HG03108 (cell line): Measurements from ENCODE around the gene DLEU7.
A peak's percentile ranks its signal among the peaks of the same experiment; 100 is the strongest.

Source experiments
- ATAC-seq: cut with Tn5 transposase; IDR thresholded peaks from one replicate; pipeline ENCODE4 v1.9.1; 2021; ENCODE audit warnings: moderate library complexity; ENCODE audit not compliant: unreplicated experiment

The DLEU7 gene

GRCh38 chr13:50844084-50844875, 788 bp upstream of the DLEU7 start:
- no peak for ATAC-seq

DNA sequence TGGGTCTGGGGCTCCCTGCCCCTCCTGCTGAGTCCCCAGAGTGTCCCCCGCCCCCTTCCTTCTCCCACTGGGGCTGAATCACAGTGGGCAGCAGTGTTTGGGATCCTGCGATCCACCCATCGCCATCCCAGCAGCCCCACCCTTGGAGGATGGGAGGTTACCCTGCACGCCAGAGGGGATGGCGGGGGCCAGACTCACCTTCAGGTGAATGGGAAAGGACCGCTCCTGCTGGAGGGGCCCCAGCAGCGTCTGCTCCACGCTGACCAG, 569 bp downstream of the DLEU7 start:
- no peak for ATAC-seq

DNA sequence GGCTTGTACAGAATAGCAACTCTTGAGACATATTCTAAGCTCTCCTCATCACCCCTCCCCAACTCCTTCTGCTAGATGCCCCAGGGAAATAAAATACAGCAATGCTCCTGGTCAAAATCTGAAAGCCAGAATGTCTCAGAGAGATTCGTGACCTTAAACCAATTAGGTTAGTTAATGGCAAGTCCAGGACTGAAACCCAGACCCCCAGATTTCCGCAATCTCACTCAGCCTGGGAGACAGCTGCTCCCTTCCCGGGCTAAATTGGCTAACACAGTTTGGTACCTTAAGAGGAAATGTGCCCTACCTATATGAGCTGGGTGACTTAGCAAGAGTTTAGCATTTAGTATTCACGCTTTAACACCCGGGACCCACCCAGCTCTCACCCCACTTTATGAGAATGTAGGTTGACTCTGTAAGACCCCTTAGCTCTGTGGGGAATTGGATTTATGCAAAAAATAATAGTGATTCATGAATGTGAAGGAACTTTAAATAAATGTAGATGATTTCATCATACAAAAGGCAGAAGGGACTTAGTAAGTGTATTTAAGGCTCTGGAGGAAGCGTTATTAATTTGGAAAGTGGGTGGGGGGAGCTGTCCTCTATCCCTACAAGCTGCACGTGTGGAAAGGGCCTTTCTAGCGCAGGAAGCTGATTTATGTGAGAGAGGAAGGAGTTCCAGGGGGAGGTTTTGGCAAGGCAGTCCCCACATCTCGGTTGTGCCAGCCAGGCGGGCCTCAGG, 1.1 kb downstream of the DLEU7 start:
- no peak for ATAC-seq

- ATAC-seq = no peak
These were observed 1.7 kb downstream of the DLEU7 start for GRCh38 chr13:50841786-50842185.

GRCh38 chr13:50840284-50840683, 3.2 kb downstream of the DLEU7 start:
- no peak for ATAC-seq

DNA sequence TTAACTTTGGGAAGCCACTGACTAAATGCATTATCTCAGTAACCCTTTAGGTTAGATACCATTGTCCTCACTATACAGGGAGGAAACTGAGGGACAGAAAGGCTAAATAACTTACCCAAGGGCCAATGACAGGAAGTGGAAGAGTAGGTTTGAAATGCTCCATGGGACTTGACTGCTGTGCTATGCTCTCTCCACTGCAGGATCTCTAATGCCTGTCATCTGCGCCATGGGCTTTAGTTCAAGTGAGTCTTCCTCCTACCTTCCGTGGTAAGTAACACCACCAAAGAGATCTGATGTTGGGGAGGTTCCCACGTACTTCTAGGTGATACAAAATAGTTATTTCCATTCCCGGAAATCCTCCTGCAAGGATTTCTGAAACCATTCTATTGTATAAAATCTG, 3.7 kb downstream of the DLEU7 start:
- ATAC-seq = no peak

GRCh38 chr13:50838701-50839100, 4.8 kb downstream of the DLEU7 start:
- ATAC-seq = no peak

GRCh38 chr13:50838031-50838430, 5.5 kb downstream of the DLEU7 start:
- no peak for ATAC-seq

DNA sequence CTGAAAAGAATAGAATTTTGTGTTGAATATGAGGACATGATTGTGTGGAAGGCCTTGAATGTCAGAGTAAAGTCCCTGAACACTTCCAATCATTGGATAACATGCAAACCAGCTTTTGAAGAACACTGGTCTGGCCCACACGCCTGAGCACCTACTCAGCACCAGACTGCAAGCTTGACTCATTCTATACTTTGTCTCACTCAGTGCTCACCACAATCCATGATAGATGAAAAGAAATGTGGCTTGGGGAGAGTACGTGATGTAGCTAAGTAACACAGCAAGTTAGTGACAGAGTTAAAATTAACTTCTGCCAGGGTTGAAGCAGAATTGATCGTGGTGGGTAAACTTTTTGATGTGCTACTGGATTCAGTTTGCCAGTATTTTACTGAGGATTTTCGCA, 12.0 kb downstream of the DLEU7 start:
- ATAC-seq = no peak

DNA sequence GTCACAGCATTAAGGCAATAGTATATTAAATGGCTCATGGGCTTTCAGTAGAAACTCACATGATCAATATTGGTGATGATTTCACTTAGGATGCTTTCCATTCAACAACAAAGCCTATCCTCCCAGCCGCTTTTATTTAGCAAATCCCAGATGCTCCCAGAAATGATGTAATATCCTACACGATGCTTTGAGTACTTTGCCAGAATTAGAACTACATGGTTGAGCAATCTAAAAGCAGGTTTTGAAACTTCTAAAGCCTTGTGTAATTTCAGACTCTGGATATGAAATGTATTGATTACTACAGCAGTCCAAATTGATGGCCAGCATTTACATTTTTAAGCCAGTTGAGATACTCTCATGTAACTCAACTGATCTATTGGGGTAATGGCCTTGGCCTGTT, 13.6 kb downstream of the DLEU7 start:
- ATAC-seq = no peak

- no peak for ATAC-seq
These were observed 14.3 kb downstream of the DLEU7 start for GRCh38 chr13:50829226-50829625.

- ATAC-seq = no peak
These were observed 17.5 kb downstream of the DLEU7 start for GRCh38 chr13:50826035-50826434.

- no peak for ATAC-seq
These were observed 31.2 kb downstream of the DLEU7 start for GRCh38 chr13:50812242-50812641.

DNA sequence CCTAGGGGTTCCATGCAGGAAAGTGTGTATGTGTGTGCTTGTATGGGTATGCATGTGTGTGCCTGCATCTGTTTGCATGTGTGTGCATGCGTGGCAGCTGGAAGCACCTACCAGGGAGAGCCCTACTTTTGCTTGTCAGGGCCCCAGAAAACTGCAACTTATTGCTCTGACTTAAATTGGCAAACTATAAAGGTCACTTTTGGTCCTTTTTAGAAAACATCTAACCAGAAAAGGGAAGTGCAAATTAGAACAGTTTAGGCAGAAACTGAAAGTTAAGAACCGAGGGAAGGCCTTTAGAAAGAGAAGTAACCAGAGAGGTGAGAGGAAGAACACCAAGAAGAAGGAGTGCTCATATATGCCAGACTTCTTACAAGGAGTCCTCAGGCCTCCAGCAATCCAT, 32.5 kb downstream of the DLEU7 start:
- ATAC-seq = peak; percentile 92

DNA sequence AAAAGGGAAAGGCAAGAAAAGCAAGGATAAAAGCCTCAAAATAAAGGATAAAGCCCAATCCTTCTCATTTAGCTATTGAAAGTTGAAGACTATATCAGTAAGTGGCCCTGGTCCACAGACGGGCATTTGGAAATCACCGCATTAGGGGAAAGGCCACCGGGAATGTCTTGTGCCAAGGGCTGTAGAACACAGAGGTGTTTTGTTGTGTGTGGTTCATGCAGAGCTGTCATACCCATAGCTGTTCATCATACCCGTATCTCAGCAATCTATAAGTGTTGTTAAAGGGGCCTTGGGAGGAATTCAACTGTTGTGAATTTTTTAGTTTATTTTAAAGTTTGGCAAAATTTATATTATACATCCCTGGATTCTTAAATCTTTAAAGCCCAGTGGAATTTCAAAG, 33.0 kb downstream of the DLEU7 start:
- ATAC-seq = no peak

GRCh38 chr13:50809133-50810090, 34.1 kb downstream of the DLEU7 start:
- ATAC-seq = no peak

DNA sequence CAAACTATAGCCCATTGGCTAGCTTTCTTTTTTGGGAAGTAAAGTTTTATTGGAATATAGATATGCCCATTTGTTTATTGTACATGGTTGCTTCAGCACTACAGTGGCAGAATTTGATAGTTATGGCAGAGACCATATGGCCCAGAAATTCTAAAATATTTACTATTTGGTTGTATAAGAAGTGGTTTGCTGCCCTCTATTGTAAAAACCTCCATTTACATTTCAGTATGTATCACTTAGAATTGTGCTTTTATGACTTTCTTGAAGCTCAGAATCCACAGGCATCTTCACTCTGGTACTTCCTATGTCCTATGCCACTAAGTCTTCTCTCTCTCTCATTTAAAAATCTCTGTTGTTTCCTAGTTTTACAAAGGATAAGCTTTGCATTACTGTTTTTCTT, 37.7 kb downstream of the DLEU7 start:
- ATAC-seq = no peak

- ATAC-seq = peak; percentile 71
These were observed 42.2 kb downstream of the DLEU7 start for GRCh38 chr13:50801087-50801931.

GRCh38 chr13:50800091-50800739, 43.3 kb downstream of the DLEU7 start:
- ATAC-seq = no peak

- no peak for ATAC-seq
These were observed 44.6 kb downstream of the DLEU7 start for GRCh38 chr13:50798923-50799322.
